Measurements from ENCODE around the gene LZTS2. TPM values are rescaled to one million over a fixed set of nuclear protein-coding genes. Genes with fewer than 3 reads are reported as not detected.

LZTS2 gene
- total and polyA plus RNA-seq, 2 of the 8 experiments (the other 6 are each of a cell fraction or from before 2014, with no cell fraction given): 75.7 to 99.5 TPM

GRCh38 chr10:100977436-100977835 lies 22.2 kb upstream of the LZTS2 start:
- Histone ChIP-seq H3K27me3 (replicated peaks in 1 of 4; ENCODE audit: control insufficient read depth in 3 of 4, extremely low read depth in 1 of 4, insufficient read depth in 3 of 4, low read length in 3 of 4) (no peaks in the 10 kb centered on the region), H2BK12ac (ENCODE audit: low read depth, low read length) (no peak overlapping the region), H2AK5ac (ENCODE audit: low read depth, low read length) (no peak overlapping the region), H3K4me3 (ENCODE audit: extremely low read depth in 1 of 4, insufficient read depth in 2 of 4, low read depth in 3 of 4, low read length in 4 of 4) (no peak overlapping the region), H3K14ac (ENCODE audit: insufficient read length) (no peak overlapping the region), H3K56ac (replicated peaks; ENCODE audit: insufficient read length, low read depth, low read length) (no peak overlapping the region), H2BK15ac (ENCODE audit: low read length) (no peak overlapping the region), H3K4me2 (ENCODE audit: insufficient read depth in 1 of 2, low read depth in 2 of 2, low read length in 2 of 2) (no peak overlapping the region), H3K79me1 (ENCODE audit: low read depth, low read length) (no peaks in the 10 kb centered on the region), H2BK120ac (replicated peaks; ENCODE audit: low read depth, low read length) (no peak overlapping the region), H4K91ac (replicated peaks; ENCODE audit: insufficient read length, low read length) (no peak overlapping the region), H3K4me1 (replicated peaks in 1 of 4; ENCODE audit: control insufficient read depth in 3 of 4, insufficient read depth in 4 of 4, low read length in 3 of 4) (no peaks in the 10 kb centered on the region), H3K79me2 (ENCODE audit: control insufficient read depth in 1 of 2, insufficient read depth in 2 of 2, low read length in 2 of 2) (no peaks in the 10 kb centered on the region), H3K36me3 (ENCODE audit: control insufficient read depth in 2 of 4, insufficient read depth in 4 of 4, low read length in 3 of 4) (peaks cover 0 to 18% (median 5%) of the 10 kb centered on the region in 4 experiments; a peak in 4 of 8 replicates), H3K9me3 (ENCODE audit: insufficient read depth in 2 of 2, low read depth in 1 of 2, low read length in 1 of 2) (no peaks in the 10 kb centered on the region), H2BK20ac (ENCODE audit: low read length) (no peak overlapping the region), H4K5ac (ENCODE audit: insufficient read length, low read depth, low read length) (no peak overlapping the region), H2BK5ac (ENCODE audit: low read depth, low read length) (no peak overlapping the region), H3K9ac (replicated peaks in 1 of 4; ENCODE audit: extremely low read depth in 1 of 4, low read depth in 3 of 4, low read length in 3 of 4) (no peak overlapping the region), H3K18ac (ENCODE audit: extremely low read depth, low read length) (no peak overlapping the region), H2AFZ (ENCODE audit: low read length) (no peak overlapping the region), H3K27ac (ENCODE audit: low read depth, low read length) (no peak overlapping the region), H3K23me2 (ENCODE audit: low read depth, low read length) (no peaks in the 10 kb centered on the region), H4K8ac (ENCODE audit: extremely low read depth, insufficient read depth, low read length) (no peak overlapping the region), H4K20me1 (replicated peaks in 1 of 2; ENCODE audit: control insufficient read depth in 1 of 2, insufficient read depth in 2 of 2, low read length in 2 of 2) (peaks cover 0 to 11% of the 10 kb centered on the region in 2 experiments), H3K4ac (replicated peaks; ENCODE audit: insufficient read length, low read depth, low read length) (no peak overlapping the region), H3K23ac (ENCODE audit: insufficient read length) (no peak overlapping the region)
- WGBS, 2 experiments (ENCODE audit: extremely low coverage in 1 of 2, insufficient coverage in 1 of 2, insufficient read length in 1 of 2, insufficient replicate concordance in 2 of 2, low coverage in 1 of 2, low lambda C conversion rate in 2 of 2, missing lambda C conversion rate in 1 of 2): 88% methylated on average over 6 of the region's 6 CpGs; no CpG with 5 or more reads in 1 of the 2 experiments
- FAIRE-seq (no peak), DNase-seq (ENCODE audit: low read depth in 1 of 2, low spot score in 2 of 2) (no peak)
- TF ChIP-seq EGR1 (IDR thresholded peaks at IDR 0.05; ENCODE audit: borderline replicate concordance, low read depth, low read length) (no peak), KDM1A (IDR thresholded peaks at IDR 0.05; ENCODE audit: borderline replicate concordance, low read length) (no peak), TCF12 (IDR thresholded peaks at IDR 0.05; ENCODE audit: low read depth, low read length) (no peak), MAFK (IDR thresholded peaks at IDR 0.05; ENCODE audit: low read depth, low read length) (no peak)
- TF ChIP-seq, protein P1, sequence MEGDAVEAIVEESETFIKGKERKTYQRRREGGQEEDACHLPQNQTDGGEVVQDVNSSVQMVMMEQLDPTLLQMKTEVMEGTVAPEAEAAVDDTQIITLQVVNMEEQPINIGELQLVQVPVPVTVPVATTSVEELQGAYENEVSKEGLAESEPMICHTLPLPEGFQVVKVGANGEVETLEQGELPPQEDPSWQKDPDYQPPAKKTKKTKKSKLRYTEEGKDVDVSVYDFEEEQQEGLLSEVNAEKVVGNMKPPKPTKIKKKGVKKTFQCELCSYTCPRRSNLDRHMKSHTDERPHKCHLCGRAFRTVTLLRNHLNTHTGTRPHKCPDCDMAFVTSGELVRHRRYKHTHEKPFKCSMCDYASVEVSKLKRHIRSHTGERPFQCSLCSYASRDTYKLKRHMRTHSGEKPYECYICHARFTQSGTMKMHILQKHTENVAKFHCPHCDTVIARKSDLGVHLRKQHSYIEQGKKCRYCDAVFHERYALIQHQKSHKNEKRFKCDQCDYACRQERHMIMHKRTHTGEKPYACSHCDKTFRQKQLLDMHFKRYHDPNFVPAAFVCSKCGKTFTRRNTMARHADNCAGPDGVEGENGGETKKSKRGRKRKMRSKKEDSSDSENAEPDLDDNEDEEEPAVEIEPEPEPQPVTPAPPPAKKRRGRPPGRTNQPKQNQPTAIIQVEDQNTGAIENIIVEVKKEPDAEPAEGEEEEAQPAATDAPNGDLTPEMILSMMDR (IDR thresholded peaks at IDR 0.05; ENCODE audit: control extremely low read depth in 1 of 3, insufficient read depth in 1 of 3, low read depth in 1 of 3, low read length in 3 of 3): no peak
- TF ChIP-seq, protein P2, sequence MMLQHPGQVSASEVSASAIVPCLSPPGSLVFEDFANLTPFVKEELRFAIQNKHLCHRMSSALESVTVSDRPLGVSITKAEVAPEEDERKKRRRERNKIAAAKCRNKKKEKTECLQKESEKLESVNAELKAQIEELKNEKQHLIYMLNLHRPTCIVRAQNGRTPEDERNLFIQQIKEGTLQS (IDR thresholded peaks at IDR 0.05; ENCODE audit: insufficient read depth, low read depth, low read length): no peak
- ChIA-PET POLR2A (ENCODE audit: partially characterized antibody) (interaction anchor here (1.0 to 1.7 kb wide), 6 partner anchors 8 to 15 kb away, joined by 3 to 8 read pairs (median 4); partner anchors contain the start of genes MRPL43 and TWNK), CTCF (ENCODE audit: partially characterized antibody) (interaction anchor here (1.5 to 2.7 kb wide), 3 partner anchors 17 to 37 kb away, joined by 4 to 9 read pairs (median 4); no protein-coding TSS in a partner anchor)
